AG04449 (cell line): ENCODE data around the gene CAMTA1.

Experiments used
- CTCF ChIA-PET: fragments of 350-600 bp; formaldehyde crosslinking; extraction: SDS; loops from one replicate; lab custom pipeline; 2021; ENCODE audit warnings: antibody characterized with exemption; lab: Yijun Ruan, JAX
- POLR2A ChIA-PET: fragments of 400-600, 350-600 bp; formaldehyde crosslinking; extraction: SDS; loops from one replicate; lab custom pipeline; 2020; ENCODE audit warnings: antibody characterized with exemption, inconsistent platforms; lab: Yijun Ruan, JAX
- DNase-seq: peaks from one replicate; pipeline ENCODE4 v3.0.0-alpha.2; 2010; ENCODE audit warnings: low read depth, low spot score
- H3K4me3 ChIP-seq: 2 replicates; pipeline ENCODE4 v1.5.1; 2011; ENCODE audit warnings: low read depth, mild to moderate bottlenecking, control low read depth, low read length
- TF ChIP-seq, protein P1 (sequence below): IDR thresholded peaks from one replicate; pipeline ENCODE4 v1.5.1; 2011; ENCODE audit warnings: mild to moderate bottlenecking, moderate library complexity, low read length, control low read depth, inconsistent platforms; ENCODE audit not compliant: insufficient read depth; ENCODE audit errors: missing control alignments

CAMTA1 gene

DNA sequence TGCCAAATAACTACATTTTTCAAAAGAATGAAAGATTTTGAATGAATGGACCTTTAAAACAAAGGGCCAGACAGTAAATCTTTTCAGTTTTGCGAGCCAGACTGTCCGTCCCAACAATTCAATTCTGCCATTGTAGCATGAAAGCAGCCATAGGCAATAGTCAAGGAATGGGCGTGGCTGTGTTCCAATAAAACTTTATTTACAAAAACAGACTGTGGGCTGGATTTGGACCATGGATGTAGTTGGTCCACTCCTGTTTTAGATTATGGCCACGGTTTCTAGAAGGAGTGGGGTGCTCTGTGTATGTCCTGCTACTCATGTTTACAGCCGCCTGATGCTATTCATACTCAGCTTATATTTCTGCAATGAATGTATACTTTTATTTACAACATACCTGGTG lies 474.7 kb downstream of the CAMTA1 start:
- no peak overlapping the region for H3K4me3 ChIP-seq
- DNase-seq: no peak
- TF ChIP-seq, protein P1, sequence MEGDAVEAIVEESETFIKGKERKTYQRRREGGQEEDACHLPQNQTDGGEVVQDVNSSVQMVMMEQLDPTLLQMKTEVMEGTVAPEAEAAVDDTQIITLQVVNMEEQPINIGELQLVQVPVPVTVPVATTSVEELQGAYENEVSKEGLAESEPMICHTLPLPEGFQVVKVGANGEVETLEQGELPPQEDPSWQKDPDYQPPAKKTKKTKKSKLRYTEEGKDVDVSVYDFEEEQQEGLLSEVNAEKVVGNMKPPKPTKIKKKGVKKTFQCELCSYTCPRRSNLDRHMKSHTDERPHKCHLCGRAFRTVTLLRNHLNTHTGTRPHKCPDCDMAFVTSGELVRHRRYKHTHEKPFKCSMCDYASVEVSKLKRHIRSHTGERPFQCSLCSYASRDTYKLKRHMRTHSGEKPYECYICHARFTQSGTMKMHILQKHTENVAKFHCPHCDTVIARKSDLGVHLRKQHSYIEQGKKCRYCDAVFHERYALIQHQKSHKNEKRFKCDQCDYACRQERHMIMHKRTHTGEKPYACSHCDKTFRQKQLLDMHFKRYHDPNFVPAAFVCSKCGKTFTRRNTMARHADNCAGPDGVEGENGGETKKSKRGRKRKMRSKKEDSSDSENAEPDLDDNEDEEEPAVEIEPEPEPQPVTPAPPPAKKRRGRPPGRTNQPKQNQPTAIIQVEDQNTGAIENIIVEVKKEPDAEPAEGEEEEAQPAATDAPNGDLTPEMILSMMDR: no peak
- CTCF ChIA-PET: interaction anchor here (0.9 kb wide), 1 partner anchor 183 kb away, joined by 3 read pairs; no protein-coding TSS in a partner anchor
- POLR2A ChIA-PET: no interaction called here

DNA sequence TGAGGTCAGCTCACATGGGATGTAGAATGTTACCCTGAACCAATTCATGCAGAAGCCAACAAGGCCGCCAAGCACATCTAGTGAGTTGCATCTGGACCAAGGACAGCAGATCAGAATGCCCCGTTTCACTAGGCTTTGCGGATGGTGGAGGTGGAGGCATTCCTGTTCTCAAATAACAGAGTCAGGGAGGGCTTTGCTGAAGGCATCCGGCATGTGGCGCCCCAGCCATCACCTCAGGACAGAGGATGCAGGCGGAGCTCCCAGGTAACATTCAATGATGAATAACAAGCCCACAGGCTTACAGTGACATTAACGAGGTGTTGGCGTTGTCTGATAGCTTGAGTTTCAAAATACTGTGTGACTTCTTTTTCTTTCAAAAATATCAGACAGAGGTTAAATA lies 476.2 kb downstream of the CAMTA1 start:
- TF ChIP-seq, protein P1: no peak
- H3K4me3 ChIP-seq: no peak overlapping the region
- CTCF ChIA-PET: interaction anchor here (1.4 kb wide), 1 partner anchor 8 kb away, joined by 3 read pairs; no protein-coding TSS in a partner anchor
- no peak for DNase-seq
- POLR2A ChIA-PET: no interaction called here

DNA sequence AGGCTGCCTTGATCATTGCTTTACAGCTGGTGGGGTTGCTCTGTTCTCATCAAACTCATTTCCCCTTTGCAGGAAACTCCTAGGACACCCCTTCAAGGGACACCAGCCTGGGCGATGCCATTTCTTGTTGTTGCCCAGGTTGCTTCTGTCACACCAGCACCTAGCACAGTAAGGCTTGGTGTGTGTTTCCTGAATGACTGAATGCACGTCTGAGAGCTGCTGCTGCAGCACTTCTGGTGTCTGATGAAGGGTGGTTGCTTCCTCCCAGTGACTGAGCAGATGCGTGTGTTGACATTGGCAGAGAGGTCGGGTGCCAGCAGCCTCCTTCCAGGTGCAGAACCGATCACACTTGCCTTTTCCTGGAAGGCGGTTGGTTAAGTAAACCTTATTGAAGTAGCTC lies 477.4 kb downstream of the CAMTA1 start:
- H3K4me3 ChIP-seq: no peak overlapping the region
- POLR2A ChIA-PET: no interaction called here
- CTCF ChIA-PET: no interaction called here
- TF ChIP-seq, protein P1: no peak
- no peak for DNase-seq

DNA sequence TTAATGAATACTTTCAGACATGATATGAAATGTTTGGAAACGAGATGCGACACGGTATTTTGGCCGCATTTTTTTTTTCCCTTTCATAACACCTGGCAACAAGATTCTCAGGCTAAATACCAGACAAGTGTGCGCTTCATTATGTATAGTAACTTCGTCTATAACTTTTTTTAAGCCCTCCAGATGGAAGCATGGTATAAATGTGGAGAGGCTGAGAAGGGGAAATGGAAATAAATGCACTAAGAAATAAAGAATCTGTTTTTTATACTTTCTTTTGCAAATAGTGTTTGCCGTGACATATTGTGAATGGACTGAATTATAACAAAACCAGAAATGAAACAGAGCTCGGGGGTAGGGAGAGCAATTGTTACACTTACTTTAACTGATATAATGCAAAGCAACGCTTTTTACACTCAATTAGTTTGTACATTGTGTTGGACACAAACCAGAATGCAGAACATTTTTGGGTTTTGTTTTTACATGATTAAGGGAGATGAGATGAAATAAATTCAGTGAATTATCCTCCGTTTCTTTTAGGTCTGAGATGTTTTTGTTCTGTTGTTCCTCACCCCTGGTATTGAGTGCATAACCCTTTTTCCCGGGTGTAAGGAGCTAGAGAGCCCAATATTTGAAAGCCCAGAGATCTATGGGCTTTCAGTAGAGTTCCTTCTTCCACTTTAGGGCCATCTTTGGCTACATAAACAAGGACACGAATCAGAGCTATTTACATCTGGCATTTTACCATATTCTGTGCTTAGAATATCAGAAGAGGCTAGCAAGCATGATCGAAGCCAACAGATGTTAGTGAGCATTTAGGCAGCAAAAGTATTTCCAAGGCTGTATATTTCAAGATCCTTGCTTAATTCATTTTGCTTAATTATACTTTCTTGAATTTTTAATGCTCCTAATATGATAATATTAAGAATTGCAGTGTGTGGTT lies 478.0 kb downstream of the CAMTA1 start:
- no peak overlapping the region for H3K4me3 ChIP-seq
- CTCF ChIA-PET: no interaction called here
- TF ChIP-seq, protein P1: no peak
- DNase-seq: no peak
- POLR2A ChIA-PET: no interaction called here

DNA sequence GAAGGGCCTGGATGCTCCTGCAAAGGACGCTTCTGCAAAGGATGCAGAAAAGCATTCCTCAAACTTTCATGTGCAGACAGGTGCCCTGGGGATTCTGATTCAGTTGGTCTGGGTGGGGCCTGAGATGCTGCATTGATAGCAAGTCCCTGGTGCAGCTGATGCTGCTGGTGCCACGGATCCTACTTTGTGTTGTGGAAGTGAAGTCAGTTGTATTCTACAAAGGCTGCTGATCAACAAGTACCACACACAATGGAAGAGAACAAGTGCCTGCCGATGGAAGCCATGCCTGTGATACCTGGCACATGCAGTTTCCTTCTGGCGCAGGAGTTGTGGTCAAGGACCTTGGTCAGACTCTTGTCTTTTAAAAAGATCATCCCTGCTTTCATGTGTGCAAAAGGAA lies 478.8 kb downstream of the CAMTA1 start:
- no peak for DNase-seq
- no peak overlapping the region for H3K4me3 ChIP-seq
- TF ChIP-seq, protein P1: no peak
- CTCF ChIA-PET: no interaction called here
- POLR2A ChIA-PET: no interaction called here

DNA sequence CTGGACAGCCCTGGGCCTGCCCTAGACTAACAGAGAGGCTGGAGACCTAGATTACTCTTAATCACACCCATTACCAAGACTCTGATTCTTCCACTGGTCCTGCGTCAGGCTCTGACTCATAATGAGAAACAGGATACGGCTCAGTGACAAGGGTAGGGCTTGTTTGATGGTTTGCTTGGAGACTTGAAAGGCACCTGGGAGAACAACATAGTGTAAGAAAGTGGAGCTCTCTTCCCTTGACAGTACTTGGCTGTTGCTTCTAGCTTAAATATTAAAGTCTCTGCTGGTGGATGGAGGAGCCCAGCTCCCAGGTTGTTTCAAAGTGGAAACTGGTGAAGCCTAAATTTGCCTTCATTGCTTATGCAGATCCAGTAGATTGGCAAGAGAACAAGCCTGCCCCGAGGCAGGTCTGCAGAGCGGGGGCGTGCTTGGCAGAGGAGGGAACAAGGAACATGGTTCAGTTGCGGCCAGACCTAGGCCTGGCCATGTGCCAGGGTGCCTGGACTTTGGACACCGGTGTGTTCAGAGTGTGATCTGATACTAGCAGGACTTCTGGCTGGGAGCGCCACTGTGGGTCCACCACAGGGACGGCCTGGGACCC lies 480.6 kb downstream of the CAMTA1 start:
- CTCF ChIA-PET: interaction anchor here (0.6 kb wide), 1 partner anchor 10 kb away, joined by 3 read pairs; no protein-coding TSS in a partner anchor
- POLR2A ChIA-PET: interaction anchor here (0.6 kb wide), 1 partner anchor 36 kb away, joined by 3 read pairs; no protein-coding TSS in a partner anchor
- H3K4me3 ChIP-seq: no peak overlapping the region
- no peak for DNase-seq
- TF ChIP-seq, protein P1: no peak
